GM19372 (cell line): ENCODE measurements around the gene CISD3.
"Not testable (repeated sequence)": the region's sequence is repeated elsewhere in the genome, so short reads cannot be mapped to it uniquely, and the experiment has no call there.

ENCODE experiments used
- ATAC-seq: cut with Tn5 transposase; IDR thresholded peaks from one replicate; pipeline ENCODE4 v1.9.1; 2021; ENCODE audit warnings: mild to moderate bottlenecking, low read depth, moderate library complexity; ENCODE audit not compliant: unreplicated experiment

CISD3 gene

DNA sequence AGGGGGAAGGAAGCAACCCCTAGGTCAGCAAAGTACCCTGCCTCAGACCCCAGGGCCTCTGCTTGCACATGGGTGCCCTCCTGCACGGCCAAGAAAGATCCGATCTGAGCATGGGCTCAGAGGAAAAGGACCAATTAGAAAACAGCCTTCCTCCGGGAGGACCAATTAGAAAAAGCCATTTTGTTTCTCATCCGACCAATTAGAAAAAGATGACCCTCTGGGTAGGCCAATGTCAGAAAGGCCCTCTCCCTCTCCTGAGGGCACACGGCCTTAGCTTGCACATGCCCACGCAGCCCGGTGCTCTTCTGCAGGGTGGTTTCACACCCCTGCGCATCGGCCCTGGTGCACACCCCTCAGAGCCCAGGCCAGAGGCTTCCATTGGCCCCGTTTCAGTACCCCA, 5.1 kb upstream of the CISD3 start:
- no peak for ATAC-seq

DNA sequence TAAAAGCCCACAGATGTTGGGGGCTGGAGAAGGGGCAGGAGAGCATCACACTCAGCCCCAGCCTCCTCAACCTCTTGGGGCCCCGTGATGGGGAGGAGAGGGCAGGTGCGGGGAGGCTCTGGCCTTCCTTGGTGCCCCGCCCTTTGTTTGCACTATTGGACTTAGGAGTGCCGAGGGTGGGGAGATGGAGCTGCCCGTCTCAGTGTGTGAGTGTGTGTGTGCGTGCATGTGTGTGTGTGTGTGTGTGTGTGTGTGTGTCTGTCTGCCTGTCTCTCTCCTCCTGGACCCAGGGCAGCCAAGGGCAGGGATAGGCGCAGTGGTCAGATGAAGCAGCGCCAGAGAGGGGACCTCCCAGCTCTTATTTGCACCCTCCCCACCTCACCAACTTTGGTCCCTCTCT, 4.0 kb upstream of the CISD3 start:
- not testable (repeated sequence) for ATAC-seq

DNA sequence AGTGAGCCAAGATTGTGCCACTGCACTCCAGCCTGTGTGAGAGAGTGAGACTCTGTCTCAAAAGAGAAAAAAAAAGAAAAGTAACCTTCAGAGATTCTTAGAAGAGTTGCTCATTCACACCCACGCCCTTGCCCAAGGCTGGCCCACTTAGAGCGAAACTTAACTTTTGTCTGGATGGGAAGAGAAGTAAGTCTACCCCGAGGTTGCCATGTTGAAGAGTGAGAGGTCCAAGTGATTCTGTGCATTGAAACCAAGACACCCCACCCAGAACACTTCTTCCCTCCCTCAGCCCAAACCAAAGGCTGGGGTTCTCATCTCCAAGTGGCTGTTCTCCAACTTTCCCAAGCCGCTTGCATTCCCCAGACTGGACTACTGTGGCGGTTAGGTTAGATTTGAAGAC, 2.4 kb upstream of the CISD3 start:
- no peak for ATAC-seq

DNA sequence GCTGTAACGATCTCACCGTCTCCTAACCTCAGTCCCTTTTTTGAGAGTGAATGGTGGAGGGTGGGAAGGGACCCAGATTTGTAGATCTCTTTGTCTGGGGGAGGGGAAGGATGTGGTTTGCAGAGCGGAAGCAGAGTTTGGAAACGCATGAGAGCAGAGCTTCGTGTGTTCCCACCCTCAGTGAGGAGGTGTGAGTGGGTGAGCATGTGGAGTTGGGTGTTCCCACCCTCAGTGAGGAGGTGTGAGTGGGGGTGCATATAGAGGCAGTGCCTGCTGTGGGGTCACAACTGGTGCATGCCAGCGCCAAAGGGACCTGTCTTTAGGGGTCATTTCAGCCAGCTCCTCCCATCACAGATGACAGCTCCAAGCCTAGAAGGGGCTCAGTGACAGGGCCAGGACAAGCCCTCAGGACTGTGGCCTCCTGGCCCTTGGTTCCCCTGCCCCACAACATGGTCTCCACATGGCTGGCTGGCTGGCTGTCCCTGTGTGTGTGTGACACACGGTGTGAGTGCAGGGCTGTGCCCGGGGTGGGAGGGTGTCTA, 1.8 kb upstream of the CISD3 start:
- no peak for ATAC-seq

DNA sequence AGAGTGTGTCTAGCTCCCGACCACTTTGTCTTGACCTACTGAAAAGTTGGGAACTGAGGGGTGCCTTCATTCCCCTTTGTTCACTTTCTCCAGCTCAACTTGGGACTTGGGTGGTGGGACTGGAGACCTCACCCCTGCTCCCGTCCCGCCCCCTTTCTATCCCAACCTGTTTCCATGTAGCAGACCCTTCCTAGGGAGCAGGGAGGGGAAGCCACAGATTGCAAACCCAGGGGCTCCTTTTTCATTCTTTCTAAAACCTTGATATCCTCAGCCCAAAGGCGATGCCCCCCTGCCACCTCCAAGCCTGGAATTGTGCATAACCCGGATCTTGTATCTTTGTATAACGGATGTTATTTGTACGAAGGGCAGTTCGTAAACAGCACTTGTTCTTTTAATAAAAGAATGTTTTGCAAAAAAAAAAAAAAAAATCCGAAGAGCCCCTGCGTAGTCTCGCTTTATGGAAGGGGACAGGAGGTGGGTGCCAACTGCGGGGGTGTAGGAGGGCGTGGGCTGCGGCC, 714 bp upstream of the CISD3 start:
- ATAC-seq = no peak

DNA sequence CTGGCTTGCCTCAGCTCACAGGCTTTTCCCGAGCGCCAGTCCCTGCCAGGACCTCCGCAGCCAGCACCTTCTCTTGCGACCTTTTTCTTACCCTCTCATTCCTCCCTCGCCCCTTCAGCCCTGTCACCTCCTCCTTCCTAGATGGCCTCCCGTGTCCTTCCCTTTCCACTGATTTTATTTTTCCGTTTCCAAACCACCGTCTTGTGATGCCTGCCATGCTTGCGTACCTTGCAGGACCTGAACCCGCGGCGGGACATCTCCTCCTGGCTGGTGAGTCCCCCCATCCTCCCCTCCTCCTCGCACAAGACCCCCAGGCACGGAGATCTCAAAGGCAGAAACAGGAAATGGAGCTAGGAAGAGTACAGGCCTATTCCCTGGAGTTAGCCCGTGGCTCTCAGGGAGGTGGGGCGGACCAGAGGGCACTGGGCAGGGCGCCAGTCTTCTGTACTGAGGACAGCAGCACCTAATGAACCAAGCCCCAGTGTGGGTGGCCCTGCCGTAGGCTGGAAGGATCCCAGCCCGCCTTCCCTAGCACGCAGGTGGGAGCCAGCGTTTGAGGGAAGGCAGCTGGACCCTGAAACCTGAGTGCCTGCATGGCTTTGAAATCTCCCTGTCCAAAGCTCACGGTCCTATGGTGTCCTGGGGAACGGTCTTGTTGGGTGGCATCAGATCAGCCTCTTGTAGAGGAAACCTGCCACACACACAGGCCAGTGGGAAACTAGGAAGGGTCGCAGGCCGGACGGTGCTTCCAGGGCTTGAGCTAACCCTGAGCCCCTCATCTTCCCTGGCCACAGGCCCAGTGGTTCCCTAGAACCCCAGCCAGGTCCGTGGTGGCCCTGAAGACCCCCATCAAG, 612 bp downstream of the CISD3 start:
- no peak for ATAC-seq

DNA sequence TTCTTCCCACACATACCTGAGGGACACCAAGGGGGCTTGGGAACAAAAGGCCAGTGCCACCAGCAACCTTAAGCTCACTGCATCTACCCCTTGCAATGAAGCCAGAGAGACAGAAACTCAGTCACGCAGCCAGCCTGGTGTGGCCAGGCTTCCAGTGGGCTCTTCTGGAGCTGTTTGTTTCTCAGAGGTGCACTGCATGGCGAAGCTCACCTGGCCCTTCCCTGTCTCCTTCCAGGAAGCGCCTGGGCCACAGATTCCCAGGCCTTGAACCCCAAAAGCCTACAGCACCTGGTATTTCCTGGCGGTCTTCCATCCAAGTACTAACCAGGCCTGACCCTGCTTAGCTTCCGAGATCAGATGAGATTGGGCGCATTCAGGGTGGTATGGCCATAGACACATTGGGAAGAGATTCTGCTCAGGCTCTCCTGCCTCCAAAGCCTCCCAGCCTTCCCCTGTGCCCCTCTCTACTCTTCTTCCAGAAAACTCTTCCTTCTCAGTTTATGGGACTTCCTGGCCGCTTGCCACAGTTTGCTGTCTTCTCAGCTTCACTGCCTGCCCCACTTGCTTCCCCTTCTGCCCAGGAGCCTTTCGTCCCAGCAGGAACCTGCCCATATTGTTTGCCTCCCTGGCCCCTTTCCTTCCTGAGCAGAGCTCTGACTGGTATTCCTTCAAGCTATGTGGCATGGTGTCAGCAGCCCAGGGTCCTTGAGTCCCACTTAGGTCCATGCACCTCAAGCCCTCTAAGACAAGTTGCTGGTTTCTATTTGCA, 1.6 kb downstream of the CISD3 start:
- ATAC-seq = no peak

DNA sequence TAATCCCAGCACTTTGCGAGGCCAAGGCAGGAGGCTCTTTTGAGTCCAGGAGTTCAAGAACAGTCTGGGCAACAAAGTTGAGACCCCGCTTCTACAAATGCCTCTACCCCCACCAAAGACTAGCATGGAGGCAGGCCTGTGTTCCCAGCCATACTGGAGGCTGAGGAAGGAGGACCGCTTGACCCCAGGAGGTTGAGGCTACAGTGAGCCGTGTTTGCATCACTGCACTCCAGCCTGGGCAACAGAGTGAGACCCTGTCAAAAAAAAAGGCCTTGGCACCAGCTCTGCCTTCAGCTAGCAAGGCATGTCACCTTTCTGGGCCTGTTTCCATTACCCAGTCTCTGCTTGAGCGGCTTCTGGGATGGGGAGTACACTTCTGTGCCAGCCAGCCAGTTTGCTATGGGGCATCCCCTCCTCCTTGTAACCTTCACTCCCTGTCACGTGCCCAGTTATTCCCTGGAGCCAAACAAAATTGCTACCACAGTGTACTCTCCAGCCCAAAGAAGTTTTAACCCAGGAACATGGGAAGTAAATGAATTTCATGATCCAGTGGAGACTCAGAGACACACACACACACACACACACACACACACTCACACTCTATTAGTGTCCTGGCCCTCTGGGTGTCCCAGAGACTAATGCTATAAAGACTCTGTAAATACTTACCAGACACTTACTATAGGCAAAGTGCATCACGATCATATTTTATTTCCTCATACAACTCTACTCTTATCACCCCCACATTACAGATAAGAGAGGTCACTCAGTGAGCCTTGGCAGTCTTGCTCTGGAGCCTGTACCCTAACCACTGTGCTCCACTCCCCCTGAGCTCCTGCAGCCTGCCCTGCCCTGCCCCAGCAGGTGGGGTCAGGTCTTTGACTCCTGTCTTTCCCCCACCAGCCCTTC, 2.5 kb downstream of the CISD3 start:
- ATAC-seq = no peak

DNA sequence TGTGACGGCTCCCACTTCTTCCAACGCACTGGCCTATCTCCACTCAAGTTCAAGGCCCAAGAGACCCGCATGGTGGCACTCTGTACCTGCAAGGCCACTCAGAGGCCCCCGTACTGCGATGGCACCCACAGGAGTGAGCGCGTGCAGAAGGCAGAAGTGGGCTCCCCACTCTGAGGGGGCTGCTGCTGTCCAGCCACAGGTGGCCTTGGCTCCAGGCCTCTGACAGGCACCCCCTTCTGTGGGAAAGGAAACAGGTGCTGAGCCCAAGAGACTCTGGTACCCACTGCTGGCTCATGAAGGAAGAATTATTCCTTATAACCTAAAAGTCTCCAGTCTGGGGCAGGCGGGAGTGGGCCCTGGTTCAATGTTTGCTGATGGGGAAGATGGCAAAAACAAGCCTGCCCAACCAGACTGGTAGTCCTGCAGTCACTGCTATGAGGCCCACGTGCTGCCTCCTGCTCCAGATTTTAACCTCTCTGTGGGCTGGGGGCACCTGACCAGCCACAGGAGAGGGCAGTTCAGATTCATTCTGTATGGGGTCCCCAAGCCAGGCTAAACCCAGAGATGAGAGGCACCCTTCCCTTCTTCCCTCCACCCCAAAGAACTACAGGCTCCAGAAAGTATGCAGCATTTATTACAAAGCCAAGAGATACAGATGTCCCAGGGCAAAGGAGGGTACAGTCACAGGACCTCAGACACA, 3.3 kb downstream of the CISD3 start:
- ATAC-seq = no peak

DNA sequence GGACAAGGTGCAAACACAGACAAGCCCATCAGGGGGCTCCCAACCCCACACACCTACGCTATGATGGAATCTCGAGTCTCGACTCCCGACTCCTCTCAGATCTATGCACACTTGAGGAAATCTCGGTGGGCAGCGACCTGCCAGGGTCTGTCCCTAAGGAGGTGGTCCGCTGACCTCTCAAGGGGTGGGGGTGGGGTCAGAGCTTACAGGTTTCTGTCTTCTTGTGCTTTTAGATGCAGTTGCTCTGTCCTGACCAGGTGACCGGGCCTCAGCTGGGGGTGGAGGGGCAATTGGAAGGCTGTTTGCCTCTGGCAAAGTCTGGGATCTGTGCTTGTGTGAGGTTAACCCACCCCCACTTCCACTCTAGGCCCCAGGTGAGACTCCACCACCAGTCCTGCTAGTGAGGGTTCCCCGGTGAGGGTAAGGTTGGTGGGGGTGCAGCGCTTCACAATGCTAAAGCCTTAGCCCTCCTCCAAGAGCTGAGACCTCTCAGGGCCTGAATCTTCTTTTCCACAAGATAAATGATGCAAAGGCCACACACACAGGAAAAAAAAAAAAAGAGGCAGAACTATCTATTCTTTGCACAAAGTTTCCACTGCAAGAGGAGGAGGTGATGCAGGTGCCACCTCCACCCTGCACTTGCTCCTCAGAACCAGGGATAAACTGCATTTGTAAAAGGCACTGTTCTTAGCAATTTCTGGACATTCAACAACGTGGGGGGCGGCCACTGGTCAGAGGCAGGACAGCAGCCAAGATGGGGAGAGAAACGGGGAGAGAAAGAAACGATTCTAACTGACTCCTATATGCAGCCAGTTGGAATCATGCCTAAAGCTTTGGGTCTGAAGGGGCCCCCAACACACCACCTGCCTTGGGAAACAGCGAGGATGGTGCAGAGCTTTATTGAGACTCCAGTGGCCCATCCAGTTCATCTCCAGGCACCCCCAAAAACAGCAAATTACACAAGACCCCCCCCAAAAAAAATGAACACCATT, 4.1 kb downstream of the CISD3 start:
- ATAC-seq = no peak

DNA sequence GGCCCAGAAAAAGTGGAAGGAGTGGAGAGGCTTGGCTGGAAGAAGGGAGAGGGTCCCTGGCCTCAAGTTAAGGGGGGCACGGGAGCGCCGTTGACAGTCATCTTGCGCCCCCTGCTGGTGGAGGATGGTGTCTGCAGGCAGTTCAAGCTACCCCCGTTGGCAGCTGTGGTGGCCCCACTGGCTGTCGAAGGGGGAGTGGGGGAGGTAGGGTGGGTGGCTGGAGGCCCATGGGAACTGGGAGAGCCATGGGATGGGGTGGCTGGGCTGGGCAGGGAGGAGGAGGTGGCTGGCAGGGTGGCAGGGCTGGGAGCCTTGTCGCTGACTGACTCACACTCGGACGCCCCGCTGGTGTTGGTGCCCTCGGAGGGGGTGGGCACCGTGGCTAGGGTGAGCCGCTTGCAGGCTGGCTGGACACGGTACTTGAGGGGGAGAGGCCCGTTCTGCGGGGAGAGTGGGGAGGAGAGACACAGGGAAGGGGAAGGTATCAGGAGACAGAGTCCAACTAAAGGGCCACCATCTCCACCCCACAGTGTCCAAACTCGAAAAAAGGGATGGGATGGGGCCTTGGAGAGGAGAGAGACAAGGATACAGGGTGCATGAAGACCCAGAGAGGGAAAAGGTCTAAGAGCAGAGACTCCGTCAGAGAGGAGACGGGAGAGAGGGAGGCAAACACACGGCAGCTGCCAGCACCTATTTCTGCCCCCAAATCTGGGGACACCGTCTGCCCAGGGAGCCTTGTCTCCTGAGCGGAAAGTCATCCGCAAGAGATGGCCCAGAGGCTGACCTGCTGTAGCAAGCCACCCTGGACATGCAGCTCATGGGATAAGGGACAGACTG, 5.2 kb downstream of the CISD3 start:
- ATAC-seq = no peak

DNA sequence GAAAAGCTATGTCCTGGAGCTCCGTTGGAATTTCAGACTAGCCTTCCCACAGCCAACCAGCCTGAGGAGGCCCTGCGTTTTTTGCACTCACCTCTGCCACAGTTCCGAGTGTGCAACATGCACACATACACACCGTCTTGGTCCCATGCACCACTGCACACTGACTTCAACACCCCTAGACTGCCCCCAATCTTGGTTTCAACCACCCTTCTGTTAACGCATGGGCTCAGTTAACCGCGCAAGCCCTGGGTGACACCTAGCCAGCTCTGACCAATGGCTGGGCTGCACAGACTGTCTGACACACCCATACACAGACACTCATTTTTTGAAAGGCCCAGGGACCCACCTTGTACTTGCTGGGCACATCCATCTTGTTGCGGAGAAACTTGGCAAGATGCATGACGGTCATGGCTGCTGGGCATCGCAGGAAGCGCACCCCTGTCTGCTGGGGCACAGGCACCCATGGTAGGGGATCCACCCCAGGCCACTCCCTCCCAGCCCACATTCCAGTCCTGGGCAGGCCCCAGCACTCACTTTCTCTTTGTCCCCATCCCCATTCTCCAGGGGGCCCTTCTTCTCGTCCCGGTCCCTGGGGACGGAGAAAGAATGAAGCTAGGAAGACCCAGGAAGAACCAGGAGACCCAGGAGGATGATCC, 8.0 kb downstream of the CISD3 start:
- no peak for ATAC-seq

DNA sequence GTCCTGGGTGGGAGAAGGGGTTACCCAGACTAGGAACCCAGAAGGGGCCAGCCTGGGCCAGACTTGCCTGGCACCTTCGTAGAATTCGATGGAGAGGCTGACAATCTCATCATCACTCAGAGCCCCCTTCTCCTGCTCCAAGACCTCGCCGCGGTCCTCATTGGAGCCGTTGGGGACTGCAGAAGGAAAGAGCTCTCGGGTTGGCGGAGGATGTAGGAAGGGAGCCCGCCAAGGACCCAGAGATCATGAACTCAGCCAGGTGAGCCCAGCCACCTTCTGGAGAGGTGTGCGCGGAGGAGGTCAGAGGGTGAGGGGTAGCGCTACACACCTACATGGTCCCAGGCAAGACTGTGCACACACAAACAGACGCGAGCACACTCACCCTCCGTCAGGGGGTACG, 8.5 kb downstream of the CISD3 start:
- ATAC-seq = no peak

DNA sequence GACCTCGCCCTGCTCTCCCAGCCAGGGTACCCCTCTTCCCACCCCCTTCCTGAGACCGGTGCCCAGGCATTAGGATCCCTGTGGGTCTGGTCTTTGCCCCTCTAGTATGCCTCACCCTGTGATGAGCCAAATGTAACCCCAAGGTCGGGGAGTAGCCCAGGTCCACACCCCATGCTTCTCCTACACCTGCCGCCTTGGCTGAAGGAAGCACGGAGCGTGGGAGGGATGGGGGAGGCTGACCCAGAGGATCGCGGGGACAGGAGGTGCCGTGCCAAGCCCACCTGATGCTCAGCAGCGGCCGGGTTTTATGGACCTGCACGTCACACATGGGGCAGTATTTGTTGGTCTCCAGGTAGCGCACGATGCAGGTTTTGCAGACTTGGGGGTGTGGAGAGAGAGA, 9.2 kb downstream of the CISD3 start:
- no peak for ATAC-seq

DNA sequence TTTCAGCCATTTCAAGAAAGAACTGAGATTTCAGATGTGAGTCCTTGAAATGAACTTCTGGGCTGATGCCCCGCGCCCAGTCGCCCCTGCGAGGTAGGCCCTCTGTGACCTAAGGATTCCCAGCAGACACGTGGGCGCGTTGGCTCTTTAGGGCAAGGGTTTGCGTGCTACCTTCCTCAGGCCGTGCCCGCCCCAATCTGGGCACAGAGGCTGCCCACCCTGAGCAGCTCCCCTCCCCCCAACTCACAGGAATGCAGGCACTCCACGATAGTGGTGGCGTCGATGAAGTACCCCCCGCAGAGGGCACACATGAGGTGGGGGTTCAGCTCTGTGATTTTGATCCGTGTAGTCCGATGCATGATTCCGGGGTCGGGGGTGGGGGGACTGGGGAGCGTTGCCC, 9.9 kb downstream of the CISD3 start:
- no peak for ATAC-seq

DNA sequence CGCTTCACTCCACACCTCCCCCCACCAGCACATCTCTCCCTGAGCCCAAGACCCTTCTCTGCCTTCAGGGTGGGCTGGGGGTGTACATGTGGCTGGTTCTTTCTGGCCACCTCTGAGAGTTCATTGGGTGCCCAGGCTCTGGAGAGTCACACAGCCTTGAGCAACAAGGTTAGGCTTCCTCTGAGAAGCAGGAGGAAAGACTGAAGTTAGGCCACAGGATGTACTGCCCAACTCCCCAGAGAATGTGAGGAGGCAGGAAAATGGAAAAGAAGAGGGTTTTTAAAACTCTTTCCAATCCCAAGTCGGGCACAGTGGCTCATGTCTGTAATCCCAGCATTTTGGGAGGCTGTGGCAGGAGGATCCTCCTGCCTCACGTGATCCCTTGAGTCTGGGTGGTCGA, 10.7 kb downstream of the CISD3 start:
- no peak for ATAC-seq

DNA sequence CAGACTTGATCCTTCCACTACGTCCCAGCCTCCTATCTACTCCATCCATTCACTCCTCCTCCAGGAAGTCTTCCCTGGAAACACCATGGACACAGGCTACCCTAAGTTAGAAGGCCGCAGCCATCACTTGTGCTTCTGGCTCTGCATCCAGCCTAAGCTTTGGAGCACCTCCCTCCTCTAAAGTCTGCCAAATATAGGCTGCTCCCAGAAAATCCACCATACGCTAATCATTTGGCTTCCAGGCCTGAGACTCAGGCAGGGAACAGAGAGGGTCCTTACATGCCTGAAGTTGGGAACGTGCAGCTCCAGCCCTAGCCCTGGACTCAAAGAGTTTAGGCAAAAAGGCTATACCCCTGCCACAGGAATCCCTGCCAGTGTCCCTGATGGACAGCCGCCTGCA, 11.3 kb downstream of the CISD3 start:
- no peak for ATAC-seq
